A673 (cell line): Measurements from ENCODE around the gene PYROXD2. TPM values are rescaled to one million over a fixed set of nuclear protein-coding genes. Genes with fewer than 3 reads are reported as not detected.

Experiments used
- BruUV-seq: library from RNA; stranded (reverse); fragments of 400-500 nt; replicated peaks from 2 replicates; lab custom pipeline; 2021; lab: Mats Ljungman, UMichigan
- CTCF ChIA-PET: fragments of 300-600 bp; sonication (Branson Sonifier 250); formaldehyde crosslinking; loops from one replicate; lab custom pipeline; 2022; ENCODE audit warnings: antibody characterized with exemption; lab: Charles Lee
- POLR2A ChIA-PET: fragments of 300-600 bp; sonication (Branson Sonifier 250); formaldehyde crosslinking; loops from one replicate; lab custom pipeline; 2022; ENCODE audit warnings: antibody characterized with exemption; ENCODE audit not compliant: low non-redundant PET; lab: Charles Lee
- DNase-seq: peaks from one replicate; pipeline ENCODE4 v3.0.0-alpha.2; 2015; ENCODE audit warnings: low spot score
- H3K27ac ChIP-seq: fragments of 200-600 bp; sonication (generic); 2 replicates; pipeline ENCODE4 v1.5.1; 2016; ENCODE audit warnings: mixed run types, low read depth, mild to moderate bottlenecking, mixed read lengths, antibody characterized with exemption, low read length; ENCODE audit not compliant: poor library complexity, severe bottlenecking
- H3K27me3 ChIP-seq: fragments of 200-600 bp; sonication (generic); replicated peaks from 2 replicates; pipeline ENCODE4 v1.6.1; 2017; ENCODE audit warnings: mixed run types, low read depth, mild to moderate bottlenecking, mixed read lengths, antibody characterized with exemption, low read length; ENCODE audit not compliant: insufficient read depth, poor library complexity
- H3K36me3 ChIP-seq: fragments of 200-600 bp; sonication (generic); 2 replicates; pipeline ENCODE4 v1.6.1; 2016; ENCODE audit warnings: mixed run types, mild to moderate bottlenecking, mixed read lengths, antibody characterized with exemption, low read length; ENCODE audit not compliant: insufficient read depth, poor library complexity, severe bottlenecking
- H3K4me1 ChIP-seq: fragments of 200-600 bp; sonication (generic); 2 replicates; pipeline ENCODE4 v1.6.1; 2017; ENCODE audit warnings: mixed run types, mild to moderate bottlenecking, mixed read lengths, antibody characterized with exemption, low read length; ENCODE audit not compliant: insufficient read depth, poor library complexity, severe bottlenecking
- H3K4me3 ChIP-seq: fragments of 200-600 bp; sonication (generic); 2 replicates; pipeline ENCODE4 v1.5.1; 2016; ENCODE audit warnings: low read depth, mixed run types, mild to moderate bottlenecking, mixed read lengths, low read length; ENCODE audit not compliant: poor library complexity, severe bottlenecking
- H3K9me3 ChIP-seq: fragments of 200-600 bp; sonication (generic); 2 replicates; pipeline ENCODE4 v1.6.1; 2016; ENCODE audit warnings: mixed run types, low read depth, mild to moderate bottlenecking, mixed read lengths, antibody characterized with exemption, low read length; ENCODE audit not compliant: poor library complexity, severe bottlenecking
- CTCF ChIP-seq: fragments of 300-800, 200-600 bp; sonication (generic); conservative IDR thresholded peaks from 2 replicates; pipeline ENCODE4 v1.5.1; 2017; ENCODE audit warnings: low read depth, mild to moderate bottlenecking, antibody characterized with exemption, low read length, moderate library complexity, mixed read lengths
- EZH2 ChIP-seq: fragments of 200-600 bp; sonication (generic); IDR thresholded peaks from 2 replicates; pipeline ENCODE4 v1.6.1; 2017; ENCODE audit warnings: borderline replicate concordance, low read depth, mild to moderate bottlenecking, mixed read lengths, antibody characterized with exemption, low read length; ENCODE audit not compliant: poor library complexity, severe bottlenecking
- intact Hi-C: fragments of 100-400 bp; cut with micrococcal nuclease; formaldehyde crosslinking; loops from one replicate; pipeline ENCODE4 v1.10.0; 2022; ENCODE audit not compliant: unreplicated experiment
- total RNA-seq: library from RNA; stranded (reverse); gene quantifications from 2 replicates; pipeline ENCODE4 v1.2.3, GENCODE V29; 2021

The PYROXD2 gene
- total RNA-seq, 1 experiment from 2014 or later = 4.0 TPM

DNA sequence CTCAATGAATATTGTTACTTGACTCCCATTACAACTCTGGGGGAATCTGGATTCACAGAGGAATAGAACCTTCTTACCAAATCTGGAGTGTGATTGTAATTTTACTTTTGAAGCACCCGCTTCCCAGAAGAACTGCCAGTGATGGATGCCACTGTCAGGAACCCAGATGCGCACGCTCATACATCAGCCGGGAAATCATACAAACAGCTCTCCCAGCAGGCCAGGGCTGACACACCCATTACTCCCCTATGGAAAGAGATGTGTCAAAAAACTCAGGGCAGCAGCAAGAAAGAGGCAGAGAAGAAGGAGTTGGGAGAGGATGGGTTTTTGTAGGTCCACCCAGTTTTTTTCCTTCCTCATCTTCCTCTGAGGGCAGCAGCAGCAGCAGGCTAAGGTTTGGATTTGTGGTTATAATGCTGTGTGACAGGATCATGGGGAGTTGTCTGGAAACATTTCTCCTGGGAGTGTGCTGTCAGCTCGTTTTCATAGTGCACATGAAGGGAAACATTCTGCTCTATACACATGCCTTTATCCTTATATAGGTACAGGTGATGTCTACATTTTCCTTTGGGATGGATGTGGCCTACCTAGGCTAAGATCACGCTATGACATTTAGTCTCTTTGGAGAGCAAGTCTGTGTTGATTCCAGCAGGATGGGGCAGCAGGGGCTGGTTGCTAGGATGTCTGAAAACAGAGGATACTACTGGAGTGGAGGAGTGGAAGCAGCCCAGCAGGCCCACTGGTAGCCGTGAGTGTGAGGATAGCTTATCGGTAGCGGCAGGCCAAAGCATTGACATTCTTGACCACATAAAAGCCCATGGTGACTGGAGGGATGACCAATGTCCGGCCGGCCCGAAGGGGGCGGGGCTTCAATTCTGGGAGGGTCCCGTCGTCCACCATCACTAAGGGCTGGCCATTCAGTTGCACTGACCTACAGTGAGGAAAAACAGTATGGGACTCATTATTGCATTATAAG, 44.1 kb upstream of the PYROXD2 start:
- no peak for DNase-seq
- no peaks in the 10 kb centered on the region for H3K36me3 ChIP-seq
- H3K27me3 ChIP-seq = peaks cover 24% of the 10 kb centered on the region
- CTCF ChIA-PET = interaction anchor here (0.5 kb wide), 1 partner anchor 675 kb away, joined by 3 read pairs; no protein-coding TSS in a partner anchor
- BruUV-seq = no TSS peak
- POLR2A ChIA-PET = no interaction called here
- intact Hi-C loops = no loop called here
- no peak overlapping the region for H3K27ac ChIP-seq
- no peaks in the 10 kb centered on the region for H3K9me3 ChIP-seq
- no peak overlapping the region for H3K4me3 ChIP-seq
- no peaks in the 10 kb centered on the region for H3K4me1 ChIP-seq
- TF ChIP-seq EZH2 = no peak
- TF ChIP-seq CTCF = no peak

GRCh38 chr10:98457721-98458120, 42.7 kb upstream of the PYROXD2 start:
- Histone ChIP-seq H3K4me3 (no peak overlapping the region), H3K36me3 (no peaks in the 10 kb centered on the region), H3K27ac (no peak overlapping the region), H3K4me1 (no peaks in the 10 kb centered on the region), H3K9me3 (no peaks in the 10 kb centered on the region), H3K27me3 (peaks cover 25% of the 10 kb centered on the region)
- ChIA-PET CTCF (no interaction called here), POLR2A (no interaction called here)
- intact Hi-C loops = no loop called here
- TF ChIP-seq CTCF = no peak
- TF ChIP-seq EZH2 = no peak
- DNase-seq = no peak
- no TSS peak for BruUV-seq

- intact Hi-C loops = no loop called here
- BruUV-seq = no TSS peak
- no peak for DNase-seq
Observed at GRCh38 chr10:98456686-98457482, 41.9 kb upstream of the PYROXD2 start.

More at GRCh38 chr10:98456686-98457482, 41.9 kb upstream of the PYROXD2 start:
- Histone ChIP-seq H3K4me1 (no peaks in the 10 kb centered on the region), H3K36me3 (no peaks in the 10 kb centered on the region), H3K27me3 (peaks cover 33% of the 10 kb centered on the region), H3K9me3 (no peaks in the 10 kb centered on the region), H3K27ac (no peak overlapping the region), H3K4me3 (no peak overlapping the region)
- ChIA-PET CTCF (no interaction called here), POLR2A (no interaction called here)
- TF ChIP-seq CTCF (no peak), EZH2 (no peak)
